GM11168 (cell line): ENCODE results near the gene RAD51B.
"Not testable (repeated sequence)": the region's sequence is repeated elsewhere in the genome, so short reads cannot be mapped to it uniquely, and the experiment has no call there.

Experiments
- in situ Hi-C: fragments of 300-500 bp; cut with MboI; formaldehyde crosslinking; loops from one replicate; pipeline ENCODE4 v1.12.0; 2022; ENCODE audit warnings: low sequenced_read_pairs; ENCODE audit not compliant: unreplicated experiment

The RAD51B gene

DNA sequence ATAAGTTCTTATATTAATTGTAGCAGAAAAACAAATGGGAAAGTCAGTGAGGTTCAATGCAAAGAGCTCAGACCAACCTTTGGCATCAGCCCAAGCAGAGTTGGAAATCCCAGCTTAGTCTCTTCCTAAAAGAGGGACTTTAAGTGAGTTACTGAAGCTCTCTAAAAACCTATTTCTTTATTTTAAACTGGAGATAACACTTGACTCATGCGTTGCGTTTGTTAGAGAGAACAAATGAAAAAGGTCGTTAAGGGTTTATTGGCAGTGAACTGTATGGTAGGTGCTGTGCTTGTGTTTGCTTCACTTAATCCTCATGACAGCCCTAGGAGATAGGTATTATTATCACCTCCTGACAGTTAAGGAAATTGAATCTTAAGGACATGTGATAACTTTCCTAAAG, 396.5 kb downstream of the RAD51B start:
- in situ Hi-C loops: loop anchor here (5.0 kb wide), 1 partner anchor 39 kb away; no protein-coding TSS in a partner anchor

DNA sequence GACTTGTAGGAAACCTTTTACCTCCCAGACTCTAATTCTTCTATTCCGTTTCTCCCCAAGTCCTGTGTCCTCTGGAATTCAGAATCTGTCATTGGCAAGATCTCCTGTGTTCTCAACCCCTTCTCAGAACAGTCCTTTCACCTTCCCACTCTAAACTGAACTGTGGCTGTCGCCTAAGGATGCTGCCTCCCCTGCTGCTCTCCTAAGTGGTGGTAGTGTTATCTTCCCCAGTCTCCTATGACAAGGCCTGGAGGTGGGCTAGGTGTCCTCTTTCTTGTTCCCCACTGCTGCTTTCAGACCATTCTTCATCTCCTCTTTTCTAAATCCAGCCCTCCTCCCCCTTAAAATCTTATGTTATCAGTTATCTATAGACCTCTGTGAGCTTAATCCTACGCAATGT, 397.4 kb downstream of the RAD51B start:
- in situ Hi-C loops: loop anchor here (5.0 kb wide), 1 partner anchor 40 kb away; no protein-coding TSS in a partner anchor

- in situ Hi-C loops: loop anchor here (5.0 kb wide), 1 partner anchor 41 kb away; no protein-coding TSS in a partner anchor
These were observed 398.3 kb downstream of the RAD51B start for GRCh38 chr14:68217791-68218340.

DNA sequence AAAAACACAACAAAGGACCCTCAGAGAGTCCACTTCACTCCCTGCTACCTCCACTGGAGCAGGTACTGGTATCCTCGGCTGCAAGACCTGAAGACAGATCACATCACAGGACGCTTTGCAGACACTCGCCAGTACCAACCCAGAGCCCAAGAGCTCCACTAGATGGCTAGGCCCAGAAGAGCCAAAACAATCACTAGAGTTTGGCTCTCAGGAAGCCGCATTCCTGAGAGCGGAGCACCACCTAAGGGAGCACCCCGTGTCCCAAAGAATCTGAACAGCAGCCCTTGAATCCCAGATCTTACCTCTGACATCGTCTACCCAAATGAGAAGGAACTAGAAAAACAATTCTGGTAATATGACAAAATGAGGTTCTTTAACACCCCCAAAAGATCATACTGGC, 399.8 kb downstream of the RAD51B start:
- in situ Hi-C loops: loop anchor here (5.0 kb wide), 1 partner anchor 42 kb away; no protein-coding TSS in a partner anchor

- in situ Hi-C loops: not testable (repeated sequence)
These were observed 401.5 kb downstream of the RAD51B start for GRCh38 chr14:68221046-68221445.

DNA sequence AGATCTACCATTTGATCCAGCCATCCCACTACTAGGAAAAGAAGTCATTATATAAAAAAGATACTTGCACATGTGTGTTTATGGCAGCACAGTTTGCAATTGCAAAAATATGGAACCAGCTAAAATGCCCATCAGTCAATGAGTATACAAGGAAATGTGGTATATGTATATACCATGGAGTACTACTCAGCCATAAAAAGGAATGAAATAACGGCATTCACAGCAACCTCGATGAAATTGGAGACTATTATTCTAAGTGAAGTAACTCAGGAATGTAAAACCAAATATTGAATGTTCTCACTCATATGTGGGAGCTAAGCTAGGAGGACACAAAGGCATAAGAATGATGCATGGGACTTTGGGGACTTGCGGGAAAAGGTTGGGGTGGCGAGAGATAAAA, 402.6 kb downstream of the RAD51B start:
- in situ Hi-C loops: no loop called here

GRCh38 chr14:68222726-68223125, 403.1 kb downstream of the RAD51B start:
- in situ Hi-C loops: no loop called here

- in situ Hi-C loops: no loop called here
These were observed 404.1 kb downstream of the RAD51B start for GRCh38 chr14:68223631-68224030.

DNA sequence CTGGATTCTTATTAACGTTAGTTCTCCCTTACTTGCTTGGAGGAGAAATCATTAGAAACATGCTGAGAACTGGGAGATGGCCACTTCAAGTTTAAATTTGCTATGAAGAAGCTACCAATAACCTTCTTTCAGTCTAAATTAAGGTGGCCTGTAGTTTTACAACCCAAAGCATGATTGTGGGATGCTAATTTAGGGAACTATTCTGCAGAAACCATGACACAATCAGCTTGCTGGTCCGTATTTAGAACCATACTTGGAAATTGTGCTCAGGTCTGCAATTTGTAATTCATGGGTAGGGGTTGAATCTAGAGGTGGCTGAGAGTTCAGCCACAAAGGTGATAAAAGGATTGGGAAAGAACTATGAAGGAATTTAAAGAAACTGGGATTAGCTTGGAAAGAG, 405.7 kb downstream of the RAD51B start:
- in situ Hi-C loops: no loop called here

DNA sequence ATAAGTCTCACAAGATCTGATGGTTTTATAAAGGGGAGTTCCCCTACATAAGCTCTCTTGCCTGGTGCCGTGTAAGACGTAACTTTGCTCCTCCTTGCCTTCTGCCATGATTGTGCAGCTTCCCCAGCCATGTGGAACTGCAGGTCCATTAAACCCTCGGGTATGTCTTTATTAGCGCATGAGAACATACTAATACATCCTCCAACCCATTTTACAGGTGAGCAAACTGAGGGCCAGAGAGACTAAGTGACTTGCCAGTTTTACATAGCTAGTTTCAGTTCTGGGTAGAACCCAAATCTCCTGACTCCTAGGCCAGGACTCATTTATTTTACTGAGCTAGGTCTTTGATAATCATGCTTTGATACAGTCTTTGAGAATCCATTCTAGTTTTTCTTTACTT, 406.9 kb downstream of the RAD51B start:
- in situ Hi-C loops: no loop called here

DNA sequence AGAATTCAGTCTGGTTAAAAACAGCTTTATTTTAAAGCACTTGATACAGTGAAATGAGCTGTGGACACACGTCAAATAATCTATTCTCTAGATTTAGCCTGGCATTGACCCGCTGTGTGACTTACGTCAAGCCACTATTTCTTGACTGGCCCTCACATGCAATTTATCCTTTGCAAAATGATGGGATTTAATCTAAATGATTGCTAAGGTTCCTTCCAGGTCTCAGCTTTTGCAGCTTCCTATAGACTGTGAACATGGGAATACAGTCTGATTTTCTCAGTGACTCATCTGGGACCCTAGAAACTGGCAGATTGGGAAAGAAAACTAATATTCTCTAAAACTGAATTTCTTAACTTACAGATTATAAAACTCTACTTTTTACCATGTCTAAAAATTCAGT, 409.1 kb downstream of the RAD51B start:
- in situ Hi-C loops: no loop called here

DNA sequence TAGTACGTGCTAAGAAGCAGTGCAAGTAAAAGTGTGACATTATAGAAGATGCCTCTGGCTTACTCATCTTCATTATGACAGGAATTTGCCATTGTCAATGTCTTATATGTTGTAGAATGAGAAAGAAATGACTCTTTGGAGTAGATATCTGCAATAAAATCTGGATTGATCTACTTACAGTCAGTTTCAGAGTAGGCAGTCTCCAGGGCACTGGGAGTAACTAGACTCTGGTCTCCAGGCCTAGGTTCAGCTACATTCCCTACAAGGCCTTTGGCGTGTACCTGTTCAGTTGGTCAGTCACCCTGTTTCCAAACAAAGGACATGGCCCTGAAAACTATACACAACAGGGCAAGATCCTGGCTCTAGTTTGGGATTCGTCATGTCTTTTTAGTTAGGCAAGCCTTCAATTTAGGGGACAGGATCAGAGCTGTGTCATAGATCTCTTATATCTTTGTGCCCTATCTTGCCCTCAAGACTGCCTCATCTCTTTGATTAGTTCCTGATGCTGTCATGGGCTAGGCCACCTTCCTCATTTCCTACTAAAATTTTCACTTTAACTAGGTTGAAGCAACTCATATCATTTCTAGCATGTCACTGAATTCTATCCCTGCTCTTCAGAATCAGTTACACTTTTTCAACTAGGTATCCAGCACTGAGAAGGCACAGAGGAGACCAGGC, 410.0 kb downstream of the RAD51B start:
- in situ Hi-C loops: no loop called here

DNA sequence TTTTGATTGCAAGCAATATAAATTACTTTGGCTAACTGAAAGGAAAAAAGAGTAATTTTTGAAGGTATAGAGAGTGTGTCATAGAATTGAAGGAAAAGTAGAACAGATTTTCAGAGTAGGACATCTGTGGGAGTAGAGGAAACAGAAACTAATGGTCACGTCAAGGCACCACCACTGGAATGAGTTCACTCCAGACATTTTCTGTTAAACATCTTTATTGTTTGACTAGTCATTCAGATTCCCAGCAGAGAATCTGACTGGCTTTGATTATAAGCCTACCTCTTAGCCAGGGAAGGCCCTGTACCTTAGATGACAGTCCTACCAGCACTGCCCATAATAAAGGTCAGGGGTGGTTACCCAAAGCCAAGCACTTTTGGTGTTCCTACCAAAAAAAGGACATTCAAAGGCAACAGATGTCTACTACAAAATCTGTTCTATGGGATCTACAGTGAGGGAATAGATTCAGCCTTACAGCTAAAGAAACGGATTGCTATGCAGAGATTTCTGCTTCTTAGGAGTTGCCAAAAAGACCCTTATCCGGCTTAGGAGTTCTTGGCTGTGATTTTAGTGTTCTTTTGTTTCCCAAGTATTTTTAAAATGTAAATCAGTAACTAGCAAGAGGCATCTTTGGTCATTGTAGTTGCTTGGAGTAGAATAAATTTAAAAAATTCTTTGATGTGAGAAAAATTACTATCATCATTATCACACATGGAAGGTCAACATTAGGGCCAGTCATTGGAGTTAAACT, 410.8 kb downstream of the RAD51B start:
- in situ Hi-C loops: no loop called here

DNA sequence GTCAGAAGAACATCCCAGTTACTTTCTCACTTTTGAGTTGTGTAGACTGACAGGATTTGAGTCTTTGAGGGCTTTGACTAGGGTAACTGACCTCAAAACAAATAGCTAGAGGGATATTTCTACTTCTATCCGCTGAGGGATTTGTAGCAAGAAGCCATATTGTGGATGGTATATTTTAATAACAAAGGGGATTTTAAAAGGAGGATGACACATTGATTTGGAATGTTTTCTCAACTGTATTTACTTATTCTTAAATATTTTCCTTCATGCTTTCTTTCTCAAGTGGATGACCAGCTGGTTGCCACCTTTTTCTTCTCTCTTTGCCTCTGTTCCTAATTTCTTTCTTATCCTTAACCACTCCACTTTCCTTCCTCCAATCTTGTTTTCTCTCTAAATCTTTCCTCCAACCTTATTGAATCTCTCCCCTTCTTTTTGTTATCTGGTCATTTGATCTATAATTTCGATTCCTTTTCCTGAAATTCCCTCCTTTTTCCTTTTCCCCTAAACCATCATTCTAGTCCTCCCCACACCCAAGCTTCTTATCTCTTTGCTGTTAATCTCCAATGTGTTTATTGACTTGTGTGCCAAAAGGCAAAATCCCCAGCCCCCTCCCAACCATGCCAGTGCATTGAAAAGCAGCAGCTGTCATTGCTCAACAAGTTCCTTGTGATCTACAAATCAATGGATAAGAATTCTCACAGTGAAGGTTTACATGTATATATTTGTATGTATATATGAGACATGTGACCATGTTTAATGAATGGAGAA, 411.6 kb downstream of the RAD51B start:
- in situ Hi-C loops: no loop called here

- in situ Hi-C loops: no loop called here
These were observed 412.3 kb downstream of the RAD51B start for GRCh38 chr14:68231898-68232297.

GRCh38 chr14:68232300-68233055, 412.9 kb downstream of the RAD51B start:
- in situ Hi-C loops: no loop called here

- in situ Hi-C loops: no loop called here
These were observed 413.7 kb downstream of the RAD51B start for GRCh38 chr14:68233101-68233784.

DNA sequence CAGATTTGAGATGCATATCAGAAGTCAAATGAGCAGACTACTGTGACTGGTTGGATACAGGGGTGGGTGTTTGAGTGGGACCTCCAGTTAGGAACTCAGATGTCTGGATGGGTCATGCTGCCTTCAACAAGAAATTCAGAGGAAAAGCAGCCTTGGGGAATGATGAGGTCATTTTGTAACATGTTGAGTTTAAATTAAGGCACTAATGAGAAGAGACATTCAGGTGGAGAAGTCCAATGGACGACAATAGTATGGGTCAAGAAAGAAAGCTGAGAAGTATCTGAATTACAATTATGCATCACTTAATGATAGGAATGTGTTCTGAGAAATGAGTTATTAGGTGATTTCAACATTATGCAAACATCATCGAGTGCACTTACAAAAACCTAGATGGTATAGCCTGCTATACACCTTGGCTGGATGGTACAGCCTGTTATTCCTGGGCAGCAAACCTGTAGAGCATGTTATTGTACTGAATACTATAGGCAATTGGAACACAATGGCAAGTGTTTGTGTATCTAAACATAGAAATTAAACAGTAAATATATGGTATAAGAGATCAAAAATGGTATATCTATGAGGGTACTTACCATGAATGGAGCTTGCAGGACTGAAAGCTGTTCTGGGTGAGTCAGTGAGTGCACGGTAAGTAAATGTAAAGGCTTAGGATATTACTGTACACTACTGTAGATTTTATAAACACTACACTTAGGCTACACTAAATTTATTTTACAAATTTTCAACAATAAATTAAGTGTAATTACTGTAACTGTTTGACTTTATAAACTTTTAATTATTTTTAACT, 414.7 kb downstream of the RAD51B start:
- in situ Hi-C loops: no loop called here

DNA sequence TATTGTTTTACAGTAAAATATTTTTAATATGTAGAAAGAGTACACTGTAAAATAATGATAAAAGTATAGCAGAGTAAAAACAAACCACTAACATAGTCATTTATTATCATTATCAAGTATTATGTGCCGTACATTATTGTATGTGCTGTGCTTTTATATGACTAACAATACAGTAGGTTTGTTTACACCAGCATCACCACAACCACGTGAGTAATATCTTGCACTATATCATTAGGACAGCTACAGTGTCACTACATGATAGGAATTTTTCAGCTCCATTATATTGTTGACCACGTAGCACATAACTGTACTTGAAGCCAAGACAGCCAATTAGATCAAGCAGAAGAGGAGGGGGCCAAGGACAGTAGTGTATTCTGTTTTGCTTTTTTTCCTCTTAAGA, 415.4 kb downstream of the RAD51B start:
- in situ Hi-C loops: no loop called here
